ENCODE results near the gene ZNF528.

DNA sequence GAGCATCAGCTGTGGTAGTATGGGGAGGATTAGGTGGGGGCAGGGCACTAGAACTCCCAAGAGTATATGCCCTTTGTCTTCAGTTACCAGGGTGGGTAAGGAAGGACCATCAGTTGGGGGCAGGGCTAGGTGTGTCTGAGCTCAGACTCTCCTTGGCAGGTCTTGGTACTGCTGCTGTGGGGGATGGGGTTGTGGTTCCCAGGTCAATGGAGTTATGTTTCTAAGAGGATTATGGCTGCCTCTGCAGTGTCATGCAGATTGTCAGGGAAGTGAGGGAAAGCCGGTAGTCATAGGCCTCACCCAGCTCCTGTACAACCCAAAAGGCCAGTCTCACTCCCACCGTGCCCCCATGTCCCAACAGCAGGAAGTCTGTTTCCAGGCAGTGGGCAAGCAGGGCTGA lies 46.9 kb downstream of the ZNF528 start:
- TF ChIP-seq, protein P1, sequence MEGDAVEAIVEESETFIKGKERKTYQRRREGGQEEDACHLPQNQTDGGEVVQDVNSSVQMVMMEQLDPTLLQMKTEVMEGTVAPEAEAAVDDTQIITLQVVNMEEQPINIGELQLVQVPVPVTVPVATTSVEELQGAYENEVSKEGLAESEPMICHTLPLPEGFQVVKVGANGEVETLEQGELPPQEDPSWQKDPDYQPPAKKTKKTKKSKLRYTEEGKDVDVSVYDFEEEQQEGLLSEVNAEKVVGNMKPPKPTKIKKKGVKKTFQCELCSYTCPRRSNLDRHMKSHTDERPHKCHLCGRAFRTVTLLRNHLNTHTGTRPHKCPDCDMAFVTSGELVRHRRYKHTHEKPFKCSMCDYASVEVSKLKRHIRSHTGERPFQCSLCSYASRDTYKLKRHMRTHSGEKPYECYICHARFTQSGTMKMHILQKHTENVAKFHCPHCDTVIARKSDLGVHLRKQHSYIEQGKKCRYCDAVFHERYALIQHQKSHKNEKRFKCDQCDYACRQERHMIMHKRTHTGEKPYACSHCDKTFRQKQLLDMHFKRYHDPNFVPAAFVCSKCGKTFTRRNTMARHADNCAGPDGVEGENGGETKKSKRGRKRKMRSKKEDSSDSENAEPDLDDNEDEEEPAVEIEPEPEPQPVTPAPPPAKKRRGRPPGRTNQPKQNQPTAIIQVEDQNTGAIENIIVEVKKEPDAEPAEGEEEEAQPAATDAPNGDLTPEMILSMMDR (IDR thresholded peaks at IDR 0.05): no peak
- TF ChIP-seq EP300 (IDR thresholded peaks at IDR 0.05): no peak
